Retinal pigment epithelial cell (primary cell): ENCODE data around the gene TMBIM4.

Experiments
- DNase-seq: peaks from one replicate; pipeline ENCODE4 v3.0.0-alpha.2; 2010; ENCODE audit warnings: low read depth
- H3K4me3 ChIP-seq: 2 replicates; pipeline ENCODE4 v1.5.1; 2011; ENCODE audit warnings: mild to moderate bottlenecking, low read length, control low read depth, moderate library complexity
- CTCF ChIP-seq: conservative IDR thresholded peaks from 2 replicates; pipeline ENCODE4 v1.5.1; 2011; ENCODE audit warnings: low read depth, low read length, control low read depth, inconsistent platforms

TMBIM4 gene

GRCh38 chr12:66152732-66153131 is 17.1 kb downstream of the TMBIM4 start:
- no peak overlapping the region for H3K4me3 ChIP-seq
- no peak for DNase-seq
- TF ChIP-seq CTCF: no peak

- TF ChIP-seq CTCF: peak; percentile 20
- DNase-seq: no peak
- no peak overlapping the region for H3K4me3 ChIP-seq
Observed at GRCh38 chr12:66149702-66150398, 19.9 kb downstream of the TMBIM4 start.

- no peak overlapping the region for H3K4me3 ChIP-seq
- no peak for DNase-seq
- peak; percentile 71 for TF ChIP-seq CTCF
Observed at GRCh38 chr12:66144791-66145754, 24.7 kb downstream of the TMBIM4 start.

GRCh38 chr12:66143868-66144267 is 25.9 kb downstream of the TMBIM4 start:
- TF ChIP-seq CTCF: no peak
- no peak for DNase-seq
- no peak overlapping the region for H3K4me3 ChIP-seq

- no peak for DNase-seq
- H3K4me3 ChIP-seq: no peak overlapping the region
- TF ChIP-seq CTCF: no peak
Observed at GRCh38 chr12:66142826-66143225, 27.0 kb downstream of the TMBIM4 start.

GRCh38 chr12:66141299-66141698 is 28.5 kb downstream of the TMBIM4 start:
- no peak for TF ChIP-seq CTCF

GRCh38 chr12:66140731-66141130 is 29.1 kb downstream of the TMBIM4 start:
- no peak overlapping the region for H3K4me3 ChIP-seq
- no peak for DNase-seq

More at GRCh38 chr12:66141299-66141698, 28.5 kb downstream of the TMBIM4 start:
- DNase-seq: no peak
- no peak overlapping the region for H3K4me3 ChIP-seq

More at GRCh38 chr12:66140731-66141130, 29.1 kb downstream of the TMBIM4 start:
- no peak for TF ChIP-seq CTCF
